ENCODE data around the gene QSOX2.

The QSOX2 gene

GRCh38 chr9:136245219-136246150 lies at the start of gene QSOX2:
Gene QSOX2, minus strand, starts transcription at chr9:136245812. Its CDS starts 9 bp downstream, at chr9:136245803.
- peak; percentile 71 for DNase-seq
- H3K4me1 ChIP-seq (ENCODE audit: low read length): peaks cover 22% of the 10 kb centered on the region
- no peaks in the 10 kb centered on the region for H3K9me2 ChIP-seq (replicated peaks; ENCODE audit: insufficient read depth, low read length)
- H4K20me1 ChIP-seq (ENCODE audit: insufficient read depth, low read length): no peaks in the 10 kb centered on the region; the same call in 1 of the 2 replicates
- peaks cover 49% of the 10 kb centered on the region for H3K79me2 ChIP-seq (ENCODE audit: low read length)
- H3K36me3 ChIP-seq (replicated peaks; ENCODE audit: insufficient read depth, low read length): no peaks in the 10 kb centered on the region
- peak within 1 kb of the TSS; percentile 78 for H3K4me3 ChIP-seq (ENCODE audit: low read length)
- no peaks in the 10 kb centered on the region for H3K9me3 ChIP-seq (replicated peaks; ENCODE audit: insufficient read depth, low read length)
- H3K4me2 ChIP-seq (ENCODE audit: low read depth, low read length): peak within 1 kb of the TSS; percentile 98
- H2AFZ ChIP-seq (ENCODE audit: low read length): no peak within 1 kb of the TSS; the same call in 1 of the 2 replicates
- H3K27me3 ChIP-seq (replicated peaks; ENCODE audit: insufficient read depth, low read length): peaks cover 44% of the 10 kb centered on the region
- H3F3A ChIP-seq (ENCODE audit: insufficient read depth, low read length): peaks cover 19% of the 10 kb centered on the region
- no peak for TF ChIP-seq CTCF (IDR thresholded peaks at IDR 0.05; ENCODE audit: low read length)
- TF ChIP-seq EZH2phosphoT487 (IDR thresholded peaks at IDR 0.05; ENCODE audit: low read length): no peak
- no peak for TF ChIP-seq EZH2 (optimal IDR thresholded peaks at IDR 0.05; ENCODE audit: low read depth, low read length)
- H3K9ac ChIP-seq (ENCODE audit: low read length): peak within 1 kb of the TSS; percentile 71
- H3K27ac ChIP-seq (ENCODE audit: low read length): peak within 1 kb of the TSS; percentile 42; the same call in 1 of the 2 replicates

GRCh38 chr9:136295055-136295454 lies 49.4 kb upstream of the QSOX2 start:
- peaks cover 11% of the 10 kb centered on the region; the same call in 1 of the 2 replicates for H3K4me1 ChIP-seq (ENCODE audit: low read length)
- no peaks in the 10 kb centered on the region for H3K79me2 ChIP-seq (ENCODE audit: low read length)
- no peaks in the 10 kb centered on the region for H3K36me3 ChIP-seq (replicated peaks; ENCODE audit: insufficient read depth, low read length)
- H3K9me3 ChIP-seq (replicated peaks; ENCODE audit: insufficient read depth, low read length): no peaks in the 10 kb centered on the region
- no peaks in the 10 kb centered on the region for H3K9me2 ChIP-seq (replicated peaks; ENCODE audit: insufficient read depth, low read length)
- TF ChIP-seq CTCF (IDR thresholded peaks at IDR 0.05; ENCODE audit: low read length) (no peak), EZH2phosphoT487 (IDR thresholded peaks at IDR 0.05; ENCODE audit: low read length) (no peak), EZH2 (optimal IDR thresholded peaks at IDR 0.05; ENCODE audit: low read depth, low read length) (no peak)
- H3K27me3 ChIP-seq (replicated peaks; ENCODE audit: insufficient read depth, low read length): peaks cover 64% of the 10 kb centered on the region
- no peak overlapping the region for H2AFZ ChIP-seq (ENCODE audit: low read length)
- no peak overlapping the region for H3K27ac ChIP-seq (ENCODE audit: low read length)
- no peak overlapping the region for H3K4me3 ChIP-seq (ENCODE audit: low read length)
- H4K20me1 ChIP-seq (ENCODE audit: insufficient read depth, low read length): no peaks in the 10 kb centered on the region
- no peak overlapping the region for H3K4me2 ChIP-seq (ENCODE audit: low read depth, low read length)
- DNase-seq: no peak
- peaks cover 13% of the 10 kb centered on the region for H3F3A ChIP-seq (ENCODE audit: insufficient read depth, low read length)
- H3K9ac ChIP-seq (ENCODE audit: low read length): no peak overlapping the region

GRCh38 chr9:136294437-136294836 lies 48.8 kb upstream of the QSOX2 start:
- no peak overlapping the region for H3K27ac ChIP-seq (ENCODE audit: low read length)
- H3K36me3 ChIP-seq (replicated peaks; ENCODE audit: insufficient read depth, low read length): no peaks in the 10 kb centered on the region
- no peak overlapping the region for H3K4me2 ChIP-seq (ENCODE audit: low read depth, low read length)
- H2AFZ ChIP-seq (ENCODE audit: low read length): no peak overlapping the region
- no peaks in the 10 kb centered on the region for H3K9me3 ChIP-seq (replicated peaks; ENCODE audit: insufficient read depth, low read length)
- no peaks in the 10 kb centered on the region for H3K79me2 ChIP-seq (ENCODE audit: low read length)
- H3F3A ChIP-seq (ENCODE audit: insufficient read depth, low read length): peaks cover 13% of the 10 kb centered on the region
- DNase-seq: no peak
- no peak overlapping the region for H3K4me3 ChIP-seq (ENCODE audit: low read length)
- peaks cover 60% of the 10 kb centered on the region for H3K27me3 ChIP-seq (replicated peaks; ENCODE audit: insufficient read depth, low read length)
- no peaks in the 10 kb centered on the region for H4K20me1 ChIP-seq (ENCODE audit: insufficient read depth, low read length)
- no peak for TF ChIP-seq CTCF (IDR thresholded peaks at IDR 0.05; ENCODE audit: low read length)
- no peak for TF ChIP-seq EZH2phosphoT487 (IDR thresholded peaks at IDR 0.05; ENCODE audit: low read length)
- TF ChIP-seq EZH2 (optimal IDR thresholded peaks at IDR 0.05; ENCODE audit: low read depth, low read length): no peak
- no peak overlapping the region for H3K9ac ChIP-seq (ENCODE audit: low read length)
- no peaks in the 10 kb centered on the region for H3K9me2 ChIP-seq (replicated peaks; ENCODE audit: insufficient read depth, low read length)
- peaks cover 11% of the 10 kb centered on the region; the same call in 1 of the 2 replicates for H3K4me1 ChIP-seq (ENCODE audit: low read length)
